Activated CD4-positive, alpha-beta T cell treated with anti-CD3 and anti-CD28 coated beads, Interleukin-2, amount 10 ng/mL, durations not matched to agents 7 days and 5 days (primary cell): Measurements from ENCODE around the gene ZNF316. TPM values are rescaled to one million over a fixed set of nuclear protein-coding genes. Genes with fewer than 3 reads are reported as not detected.

Experiments used
- CTCF ChIA-PET: fragments of 350-600 bp; sonication (Branson Sonifier 250); formaldehyde crosslinking; loops from one replicate; lab custom pipeline; 2021; ENCODE audit warnings: antibody characterized with exemption; lab: Charles Lee
- POLR2A ChIA-PET: fragments of 350-600 bp; sonication (Branson Sonifier 250); formaldehyde crosslinking; loops from one replicate; lab custom pipeline; 2021; ENCODE audit warnings: antibody characterized with exemption; lab: Charles Lee
- DNase-seq: peaks from one replicate; pipeline ENCODE4 v3.0.0-alpha.2; 2020
- H3K27ac Mint-ChIP-seq: one replicate; pipeline ENCODE4 v1.8.0; 2021; ENCODE audit warnings: mild to moderate bottlenecking, moderate library complexity, mixed read lengths
- H3K27me3 Mint-ChIP-seq: one replicate; pipeline ENCODE4 v1.8.0; 2021; ENCODE audit warnings: mixed read lengths
- H3K36me3 Mint-ChIP-seq: one replicate; pipeline ENCODE4 v1.8.0; 2021; ENCODE audit warnings: low read depth, mixed read lengths
- H3K4me1 Mint-ChIP-seq: one replicate; pipeline ENCODE4 v1.8.0; 2021; ENCODE audit warnings: mixed read lengths
- H3K4me3 Mint-ChIP-seq: one replicate; pipeline ENCODE4 v1.8.0; 2021; ENCODE audit warnings: mild to moderate bottlenecking, moderate library complexity, mixed read lengths
- H3K9me3 Mint-ChIP-seq: one replicate; pipeline ENCODE4 v1.8.0; 2021; ENCODE audit warnings: mixed read lengths
- total RNA-seq, 2 experiments: library from RNA; stranded (reverse); gene quantifications; one replicate each; pipeline ENCODE4 v1.2.3, GENCODE V29; 2021

Gene ZNF316
- 10 to 100 TPM; 20.2 to 31.5 TPM for total RNA-seq

DNA sequence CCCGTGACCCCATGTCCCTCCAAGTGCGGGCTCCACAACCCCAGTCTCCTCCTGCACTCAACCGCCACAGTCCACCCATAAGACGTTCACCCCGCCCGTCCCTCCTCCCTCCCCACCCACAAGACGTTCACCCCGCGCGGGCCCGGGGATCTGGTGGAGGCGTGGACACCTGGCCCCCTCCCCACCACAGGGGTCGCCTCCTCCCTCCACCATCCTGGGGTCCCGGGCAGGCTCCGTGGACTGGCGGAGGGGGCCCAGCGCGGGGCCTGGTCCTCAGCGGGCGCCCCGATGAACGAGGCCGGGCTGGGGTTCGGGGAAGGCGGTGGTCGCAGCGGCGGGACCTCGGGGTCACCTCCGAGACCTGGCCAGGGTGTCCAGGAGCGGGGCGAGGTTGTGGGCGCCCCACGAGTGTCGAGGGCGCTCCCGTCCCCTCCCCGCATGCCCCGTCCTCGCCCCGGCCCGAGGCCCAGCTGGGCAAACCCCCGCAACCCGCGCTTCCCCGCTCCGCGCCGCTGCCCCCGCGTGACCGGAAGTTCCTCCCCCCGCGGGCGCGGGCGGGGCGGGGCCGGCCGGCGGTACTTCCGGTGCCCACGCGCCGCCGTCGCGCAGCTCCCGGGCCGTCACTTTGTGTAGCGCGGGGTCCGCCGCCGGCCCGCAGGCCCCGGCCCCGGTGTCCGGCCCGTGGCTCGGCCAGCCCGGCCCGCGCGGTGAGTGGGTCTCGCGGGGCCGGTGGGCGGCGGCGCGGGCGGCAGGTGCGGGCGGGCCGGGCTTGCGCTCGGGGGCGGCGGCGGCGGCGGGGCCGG, at the start of gene ZNF316:
ZNF316 (plus strand) TSS at position 578 of the 803 bp plus-strand sequence. CDS start 5,092 bp downstream, outside the sequence.
- Mint-ChIP-seq H3K27ac (peak within 1 kb of the TSS; percentile 92), H3K4me1 (peaks cover 35% of the 10 kb centered on the region), H3K36me3 (peaks cover 32% of the 10 kb centered on the region), H3K27me3 (no peaks in the 10 kb centered on the region), H3K4me3 (peak within 1 kb of the TSS; percentile 81), H3K9me3 (no peaks in the 10 kb centered on the region)
- peak; percentile 54 for DNase-seq
- ChIA-PET POLR2A (no interaction called here), CTCF (no interaction called here)

DNA sequence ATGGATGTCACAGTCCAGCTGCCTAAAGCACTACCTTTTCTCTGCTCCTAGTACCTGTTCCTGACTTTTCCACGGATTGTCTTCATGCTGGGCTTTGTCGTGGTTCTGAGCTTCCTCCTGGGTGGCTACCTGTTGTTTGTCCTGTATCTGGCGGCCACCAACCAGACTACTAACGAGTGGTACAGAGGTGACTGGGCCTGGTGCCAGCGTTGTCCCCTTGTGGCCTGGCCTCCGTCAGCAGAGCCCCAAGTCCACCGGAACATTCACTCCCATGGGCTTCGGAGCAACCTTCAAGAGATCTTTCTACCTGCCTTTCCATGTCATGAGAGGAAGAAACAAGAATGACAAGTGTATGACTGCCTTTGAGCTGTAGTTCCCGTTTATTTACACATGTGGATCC, 48.6 kb upstream of the ZNF316 start:
- H3K27ac Mint-ChIP-seq = no peak overlapping the region
- peaks cover 42% of the 10 kb centered on the region for H3K36me3 Mint-ChIP-seq
- H3K4me3 Mint-ChIP-seq = no peak overlapping the region
- peaks cover 24% of the 10 kb centered on the region for H3K4me1 Mint-ChIP-seq
- H3K27me3 Mint-ChIP-seq = no peaks in the 10 kb centered on the region
- DNase-seq = no peak
- no peaks in the 10 kb centered on the region for H3K9me3 Mint-ChIP-seq
- CTCF ChIA-PET = interaction anchor here (0.8 to 1.0 kb wide), 3 partner anchors 10 to 28 kb away, joined by 3 to 4 read pairs (median 4); no protein-coding TSS in a partner anchor
- POLR2A ChIA-PET = no interaction called here

DNA sequence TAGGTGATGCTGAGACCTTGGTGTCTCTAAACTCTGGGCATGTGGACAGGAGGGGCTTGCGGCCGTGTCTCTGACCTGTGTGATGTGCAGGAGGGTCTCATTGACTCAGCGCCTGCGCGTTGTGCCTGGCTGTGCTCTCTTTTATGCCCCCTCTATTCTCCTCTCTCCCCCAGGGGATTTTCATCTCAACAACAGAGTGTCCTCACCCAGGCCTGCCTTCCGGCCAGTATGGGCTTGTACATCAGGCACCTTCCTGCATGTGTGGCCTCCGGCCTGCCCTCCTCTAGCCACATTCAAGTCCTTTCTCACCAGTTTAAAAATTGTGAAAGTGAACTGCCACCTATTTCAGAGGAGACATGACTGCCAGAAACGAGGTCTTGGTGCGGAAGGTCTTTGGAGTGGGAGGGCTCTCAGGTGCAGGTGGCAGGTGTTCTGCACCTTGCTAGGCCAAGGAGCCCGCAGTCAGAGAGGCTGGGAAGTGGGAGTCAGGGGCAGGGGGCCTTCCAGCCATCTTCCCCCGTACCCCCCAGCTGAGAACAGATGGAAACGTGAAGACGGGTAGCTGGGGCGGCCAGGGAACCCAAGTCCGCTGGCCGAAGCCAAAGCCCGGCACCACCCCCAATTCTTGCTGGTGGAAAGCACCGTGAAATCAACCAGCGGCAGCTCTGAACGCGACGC, 47.8 kb upstream of the ZNF316 start:
- peak overlapping the region; percentile 82 for H3K27ac Mint-ChIP-seq

DNA sequence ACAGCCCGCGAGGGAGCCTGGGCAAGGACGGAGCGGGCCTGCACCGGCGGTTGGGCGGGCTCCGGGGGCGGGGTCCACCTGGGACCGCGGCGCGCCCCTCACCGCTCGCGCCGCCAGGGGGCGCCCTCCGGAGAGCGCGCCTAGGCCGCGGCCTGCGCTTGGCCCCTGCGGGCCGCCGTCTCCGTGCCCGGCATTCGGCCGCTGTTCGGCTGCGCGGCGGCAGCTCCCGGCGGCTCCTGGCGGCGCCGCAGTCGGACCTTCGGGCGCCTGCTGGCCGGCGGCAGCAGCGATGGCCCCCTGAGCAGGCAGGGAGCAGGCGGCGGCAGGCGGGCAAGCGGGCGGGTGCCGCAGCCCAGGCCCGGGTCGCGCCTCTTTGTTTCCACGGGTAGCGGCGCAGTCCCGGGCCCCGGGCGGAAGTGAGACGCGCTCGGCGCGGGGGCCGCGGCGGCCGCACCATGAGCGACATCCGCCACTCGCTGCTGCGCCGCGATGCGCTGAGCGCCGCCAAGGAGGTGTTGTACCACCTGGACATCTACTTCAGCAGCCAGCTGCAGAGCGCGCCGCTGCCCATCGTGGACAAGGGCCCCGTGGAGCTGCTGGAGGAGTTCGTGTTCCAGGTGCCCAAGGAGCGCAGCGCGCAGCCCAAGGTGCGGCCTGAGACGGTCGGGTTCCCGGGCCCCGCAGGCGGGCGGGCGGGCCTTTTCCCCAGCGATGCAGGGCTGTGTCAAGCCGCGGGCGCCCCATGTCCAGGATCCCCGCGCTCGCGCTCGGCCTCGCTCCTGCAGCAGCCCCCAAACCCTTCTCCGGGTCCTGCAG, 47.1 kb upstream of the ZNF316 start, which contains the start of gene INTS15:
INTS15 (plus strand) TSS at position 193 of the 816 bp plus-strand sequence; CDS start at position 456, 263 bp downstream.
- Mint-ChIP-seq H3K36me3 (peaks cover 41% of the 10 kb centered on the region), H3K4me3 (peak within 1 kb of the TSS; percentile 93), H3K27ac (peak within 1 kb of the TSS; percentile 93), H3K27me3 (no peaks in the 10 kb centered on the region), H3K9me3 (no peaks in the 10 kb centered on the region), H3K4me1 (peaks cover 24% of the 10 kb centered on the region)
- ChIA-PET POLR2A (no interaction called here), CTCF (interaction anchor here (0.6 to 2.7 kb wide), 16 partner anchors 9 to 602 kb away, joined by 3 to 29 read pairs (median 4); partner anchors contain the start of gene ZDHHC4)
- DNase-seq = peak; percentile 80

More for the DNA sequence above, 47.8 kb upstream of the ZNF316 start:
- Mint-ChIP-seq H3K27me3 (no peaks in the 10 kb centered on the region), H3K4me3 (peak overlapping the region; percentile 63), H3K4me1 (peaks cover 24% of the 10 kb centered on the region), H3K36me3 (peaks cover 43% of the 10 kb centered on the region), H3K9me3 (no peaks in the 10 kb centered on the region)
- CTCF ChIA-PET = interaction anchor here (0.8 to 2.7 kb wide), 11 partner anchors 9 to 100 kb away, joined by 3 to 29 read pairs (median 4); partner anchors contain the start of gene ZDHHC4
- POLR2A ChIA-PET = no interaction called here
- no peak for DNase-seq

DNA sequence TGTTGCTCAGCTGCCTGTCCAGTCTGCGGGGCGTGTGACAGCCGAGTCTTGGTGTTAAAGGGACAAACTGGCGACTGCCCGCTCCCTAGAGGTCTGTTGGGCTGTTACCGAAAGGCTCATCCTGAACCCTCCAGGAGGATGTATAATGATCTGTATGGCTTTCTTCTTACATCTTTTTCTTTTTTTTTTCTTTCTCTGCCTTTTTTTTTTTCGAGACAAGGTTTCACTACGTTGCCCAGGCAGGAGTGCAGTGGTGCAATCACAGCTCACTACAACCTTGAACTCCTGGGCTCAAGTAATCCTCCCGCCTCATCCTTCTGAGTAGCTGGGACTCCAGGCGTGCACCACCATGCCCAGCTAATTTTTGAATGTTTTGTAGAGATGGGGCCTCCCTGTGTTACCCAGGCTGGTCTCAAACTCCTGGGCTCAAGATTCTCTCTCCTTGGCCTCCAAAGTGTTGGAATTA, 46.4 kb upstream of the ZNF316 start:
- Mint-ChIP-seq H3K4me1 (peaks cover 24% of the 10 kb centered on the region), H3K27me3 (no peaks in the 10 kb centered on the region), H3K4me3 (peak overlapping the region; percentile 93), H3K9me3 (no peaks in the 10 kb centered on the region), H3K27ac (peak overlapping the region; percentile 93), H3K36me3 (peaks cover 44% of the 10 kb centered on the region)
- ChIA-PET POLR2A (no interaction called here), CTCF (interaction anchor here (0.6 to 2.7 kb wide), 12 partner anchors 14 to 601 kb away, joined by 3 to 29 read pairs (median 4); partner anchors contain the start of gene ZDHHC4)
- no peak for DNase-seq

DNA sequence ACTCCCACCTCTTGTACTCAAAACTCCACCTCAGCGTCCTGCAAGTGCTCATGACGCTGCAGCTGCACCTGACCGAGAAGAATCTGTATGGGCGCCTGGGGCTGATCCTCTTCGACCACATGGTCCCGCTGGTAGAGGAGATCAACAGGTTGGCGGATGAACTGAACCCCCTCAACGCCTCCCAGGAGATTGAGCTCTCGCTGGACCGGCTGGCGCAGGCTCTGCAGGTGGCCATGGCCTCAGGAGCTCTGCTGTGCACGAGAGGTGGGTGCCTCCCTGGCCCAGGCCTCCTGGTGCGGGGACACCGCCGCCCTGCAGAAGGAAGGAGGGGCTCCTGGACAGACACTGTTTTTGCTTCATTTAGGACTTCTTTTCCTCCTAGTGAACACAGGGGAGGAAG, 37.0 kb upstream of the ZNF316 start:
- Mint-ChIP-seq H3K4me1 (peaks cover 2% of the 10 kb centered on the region), H3K27ac (no peak overlapping the region), H3K36me3 (peaks cover 47% of the 10 kb centered on the region), H3K27me3 (no peaks in the 10 kb centered on the region), H3K9me3 (no peaks in the 10 kb centered on the region), H3K4me3 (no peak overlapping the region)
- no peak for DNase-seq
- ChIA-PET POLR2A (no interaction called here), CTCF (interaction anchor here (2.2 kb wide), 1 partner anchor 10 kb away, joined by 4 read pairs; the partner anchor contains the start of gene INTS15)

DNA sequence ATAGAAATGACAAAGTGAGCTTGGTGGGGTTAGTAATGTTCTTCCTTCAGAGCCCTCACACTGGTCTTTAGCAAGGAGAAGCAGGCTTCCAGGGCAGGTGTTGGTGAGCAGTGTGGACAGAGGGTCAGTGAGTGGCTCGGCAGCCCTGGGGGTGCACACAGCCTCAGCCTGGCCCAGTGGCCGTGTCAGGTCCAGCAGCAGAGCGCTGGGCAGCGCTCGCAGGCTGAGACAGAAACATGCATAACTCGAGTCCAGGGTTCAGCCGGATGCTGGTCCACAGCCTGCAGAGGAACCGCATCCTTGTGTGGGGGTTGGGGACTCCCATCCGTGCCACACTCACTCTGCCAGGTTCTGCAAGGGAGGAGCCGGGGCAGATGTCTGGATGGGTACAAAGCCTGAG, 32.7 kb upstream of the ZNF316 start:
- Mint-ChIP-seq H3K27ac (no peak overlapping the region), H3K27me3 (no peaks in the 10 kb centered on the region), H3K9me3 (no peaks in the 10 kb centered on the region), H3K36me3 (peaks cover 31% of the 10 kb centered on the region), H3K4me3 (no peak overlapping the region), H3K4me1 (peaks cover 2% of the 10 kb centered on the region)
- DNase-seq = no peak
- ChIA-PET CTCF (interaction anchor here (0.6 kb wide), 1 partner anchor 9 kb away, joined by 3 read pairs; no protein-coding TSS in a partner anchor), POLR2A (no interaction called here)

DNA sequence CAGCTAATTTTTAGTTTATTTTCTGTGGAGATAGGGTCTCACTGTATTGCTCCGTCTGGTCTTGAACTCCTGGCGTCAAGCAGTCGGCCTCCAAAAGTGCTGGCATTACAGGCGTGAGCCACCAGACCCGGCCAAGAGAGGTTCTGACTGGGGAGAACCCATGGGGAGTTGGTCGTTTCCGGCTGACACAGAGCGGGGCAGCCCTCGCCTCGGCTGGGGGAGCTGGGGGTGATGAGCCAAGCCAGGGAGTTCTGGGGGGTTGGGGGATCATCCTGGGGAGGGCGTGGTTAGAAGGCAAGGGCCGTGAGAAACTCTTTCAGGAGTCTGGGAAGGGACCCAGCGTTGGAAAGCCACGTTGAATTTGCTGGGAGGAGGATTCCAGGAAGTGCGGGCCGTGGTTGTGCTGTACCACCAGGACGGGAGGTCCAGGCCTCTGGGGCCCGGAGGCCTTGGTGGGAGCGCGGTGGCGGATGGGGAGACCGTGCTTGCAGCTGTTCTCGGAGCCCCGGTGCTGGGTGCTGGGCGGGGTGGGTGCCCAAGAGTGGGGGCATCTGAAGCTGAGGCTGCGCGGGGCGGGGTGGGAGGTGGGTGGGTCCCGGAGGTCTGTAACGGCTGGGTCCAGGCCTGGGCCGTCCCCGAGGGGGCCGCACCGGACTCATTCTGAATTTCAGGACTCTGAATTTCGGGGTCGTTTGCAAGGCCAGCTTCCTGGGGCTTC, 30.1 kb upstream of the ZNF316 start:
- Mint-ChIP-seq H3K36me3 (peaks cover 26% of the 10 kb centered on the region), H3K27me3 (no peaks in the 10 kb centered on the region), H3K4me3 (no peak overlapping the region), H3K9me3 (no peaks in the 10 kb centered on the region), H3K4me1 (peaks cover 6% of the 10 kb centered on the region), H3K27ac (no peak overlapping the region)
- DNase-seq = no peak
- POLR2A ChIA-PET = no interaction called here
- CTCF ChIA-PET = interaction anchor here (0.6 to 0.7 kb wide), 2 partner anchors 9 to 134 kb away, joined by 3 read pairs; no protein-coding TSS in a partner anchor

DNA sequence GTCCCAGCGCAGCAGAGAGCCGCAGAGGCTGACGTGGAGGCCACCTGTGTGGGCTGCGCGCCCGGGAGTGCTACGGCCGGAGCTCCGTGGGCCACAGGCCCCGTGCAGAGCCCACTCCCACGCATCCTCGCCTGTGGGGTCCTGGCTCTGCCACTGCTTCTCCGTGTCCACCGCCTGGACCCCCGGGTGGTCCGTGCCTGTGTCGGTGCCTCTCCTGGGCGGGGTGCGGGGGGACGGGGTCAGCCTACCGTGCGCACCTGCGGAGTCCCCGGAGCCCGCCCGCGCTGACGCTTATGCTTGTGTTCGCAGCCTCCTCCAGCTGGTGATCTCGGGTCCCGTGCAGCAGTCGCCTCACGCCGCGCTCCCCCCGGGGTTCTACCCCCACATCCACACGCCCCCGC, 29.5 kb upstream of the ZNF316 start:
- CTCF ChIA-PET = interaction anchor here (0.6 to 0.9 kb wide), 2 partner anchors 15 to 135 kb away, joined by 3 to 4 read pairs; no protein-coding TSS in a partner anchor
- Mint-ChIP-seq H3K27me3 (peaks cover under 1% of the 10 kb centered on the region), H3K27ac (no peak overlapping the region), H3K4me3 (no peak overlapping the region), H3K36me3 (peaks cover 20% of the 10 kb centered on the region), H3K4me1 (peaks cover 5% of the 10 kb centered on the region), H3K9me3 (no peaks in the 10 kb centered on the region)
- DNase-seq = no peak
- POLR2A ChIA-PET = no interaction called here

DNA sequence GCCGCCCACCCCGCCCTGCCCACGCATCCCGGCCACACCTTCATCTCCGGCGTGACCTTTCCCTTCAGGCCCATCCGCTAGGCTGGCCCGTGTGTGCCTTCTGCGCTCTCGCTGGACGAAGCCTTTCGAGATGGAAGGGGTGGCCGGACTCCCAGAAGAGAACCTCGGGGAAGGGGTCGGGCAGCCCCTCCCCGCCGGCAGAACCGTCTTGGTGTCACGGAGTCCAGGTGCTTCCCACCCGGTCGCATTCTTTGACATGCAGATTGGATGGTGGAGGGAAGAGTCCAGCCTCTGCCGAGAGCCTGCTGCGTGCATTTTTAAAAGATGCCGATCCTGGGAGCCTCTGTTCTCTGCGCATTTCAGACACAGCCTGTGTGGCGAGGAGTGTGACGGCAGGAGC, 29.0 kb upstream of the ZNF316 start:
- Mint-ChIP-seq H3K36me3 (peaks cover 19% of the 10 kb centered on the region), H3K27me3 (peaks cover 3% of the 10 kb centered on the region), H3K27ac (no peak overlapping the region), H3K9me3 (no peaks in the 10 kb centered on the region), H3K4me3 (no peak overlapping the region), H3K4me1 (peaks cover 5% of the 10 kb centered on the region)
- ChIA-PET POLR2A (no interaction called here), CTCF (interaction anchor here (0.9 kb wide), 1 partner anchor 16 kb away, joined by 4 read pairs; no protein-coding TSS in a partner anchor)
- DNase-seq = no peak

DNA sequence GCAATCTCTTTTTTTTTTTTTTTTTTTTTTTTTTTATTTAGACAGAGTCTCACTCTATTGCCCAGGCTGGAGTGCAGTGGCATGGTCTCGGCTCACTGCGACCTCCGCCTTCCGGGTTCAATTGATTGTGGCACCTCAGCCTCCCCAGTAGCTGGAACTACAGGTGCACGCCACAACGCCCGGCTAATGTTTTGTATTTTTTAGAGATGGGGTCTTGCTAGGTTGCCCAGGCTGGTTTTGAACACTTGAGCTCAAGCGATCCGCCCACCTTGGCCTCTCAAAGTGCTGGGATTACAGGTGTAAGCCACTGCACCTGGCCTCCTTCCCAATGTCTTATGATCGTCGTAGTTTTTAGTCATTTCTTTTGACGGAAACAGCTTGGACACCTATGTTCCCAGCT, 28.3 kb upstream of the ZNF316 start:
- peaks cover 17% of the 10 kb centered on the region for H3K36me3 Mint-ChIP-seq
- DNase-seq = no peak
- peaks cover 8% of the 10 kb centered on the region for H3K27me3 Mint-ChIP-seq
- ChIA-PET CTCF (no interaction called here), POLR2A (interaction anchor here (0.5 kb wide), 1 partner anchor 140 kb away, joined by 4 read pairs; no protein-coding TSS in a partner anchor)
- no peak overlapping the region for H3K27ac Mint-ChIP-seq
- H3K9me3 Mint-ChIP-seq = no peaks in the 10 kb centered on the region
- no peak overlapping the region for H3K4me3 Mint-ChIP-seq
- H3K4me1 Mint-ChIP-seq = peaks cover 5% of the 10 kb centered on the region
